GM11168 (cell line): ENCODE data around the gene UBE2V1.

Experiments
- in situ Hi-C: fragments of 300-500 bp; cut with MboI; formaldehyde crosslinking; loops from one replicate; pipeline ENCODE4 v1.12.0; 2022; ENCODE audit warnings: low sequenced_read_pairs; ENCODE audit not compliant: unreplicated experiment

UBE2V1 gene

GRCh38 chr20:50068041-50068651 is 44.8 kb downstream of the UBE2V1 start:
- in situ Hi-C loops, result no loop called here

GRCh38 chr20:50067461-50067860 is 45.5 kb downstream of the UBE2V1 start:
- in situ Hi-C loops, result no loop called here

- in situ Hi-C loops, result no loop called here
Measured at GRCh38 chr20:50067018-50067417, 45.9 kb downstream of the UBE2V1 start.

- in situ Hi-C loops, result no loop called here
Measured at GRCh38 chr20:50066161-50066834, 46.7 kb downstream of the UBE2V1 start.

- in situ Hi-C loops, result no loop called here
Measured at GRCh38 chr20:50065325-50065615, 47.7 kb downstream of the UBE2V1 start.

- in situ Hi-C loops, result loop anchor here (5.0 kb wide), 1 partner anchor 81 kb away; the partner anchor contains the start of gene SNAI1
Measured at GRCh38 chr20:50063763-50064162, 49.2 kb downstream of the UBE2V1 start.

- in situ Hi-C loops, result loop anchor here (5.0 kb wide), 1 partner anchor 80 kb away; the partner anchor contains the start of gene SNAI1
Measured at GRCh38 chr20:50062006-50062838, 50.7 kb downstream of the UBE2V1 start.

- in situ Hi-C loops, result loop anchor here (5.0 kb wide), 1 partner anchor 79 kb away; the partner anchor contains the start of gene SNAI1
Measured at GRCh38 chr20:50061151-50062005, 51.6 kb downstream of the UBE2V1 start.

GRCh38 chr20:50058662-50059402 is 54.1 kb downstream of the UBE2V1 start:
- in situ Hi-C loops, result no loop called here

GRCh38 chr20:50057714-50058053 is 55.3 kb downstream of the UBE2V1 start:
- in situ Hi-C loops, result no loop called here

- in situ Hi-C loops, result no loop called here
Measured at GRCh38 chr20:50056951-50057713, 55.8 kb downstream of the UBE2V1 start.

GRCh38 chr20:50056408-50056926 is 56.5 kb downstream of the UBE2V1 start:
- in situ Hi-C loops, result no loop called here

GRCh38 chr20:50055524-50056083 is 57.3 kb downstream of the UBE2V1 start:
- in situ Hi-C loops, result no loop called here

GRCh38 chr20:50054626-50055511 is 58.1 kb downstream of the UBE2V1 start:
- in situ Hi-C loops, result no loop called here

GRCh38 chr20:50054231-50054547 is 58.8 kb downstream of the UBE2V1 start:
- in situ Hi-C loops, result no loop called here

- in situ Hi-C loops, result no loop called here
Measured at GRCh38 chr20:50053362-50054230, 59.4 kb downstream of the UBE2V1 start.
